Measurements from ENCODE around the gene HRK.

The HRK gene

DNA sequence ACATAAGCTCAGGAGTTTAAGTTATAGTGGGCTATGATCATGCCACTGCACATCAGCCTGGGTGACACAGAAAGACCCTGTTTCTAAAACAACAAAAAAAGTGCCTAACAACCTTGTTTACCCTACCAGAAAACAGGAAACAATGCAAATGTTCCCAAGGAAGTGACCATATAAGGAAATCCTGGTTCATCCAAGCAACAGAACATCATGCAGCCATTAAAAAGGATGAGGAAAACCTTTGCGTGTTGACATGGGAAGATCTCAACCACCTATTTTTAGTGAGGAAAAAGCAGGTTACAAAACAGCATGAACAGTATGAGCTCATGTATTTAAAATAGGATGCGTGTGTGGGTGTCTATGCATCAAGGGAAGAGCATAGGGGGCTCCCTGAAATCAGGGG, 13.7 kb downstream of the HRK start:
- DNase-seq (ENCODE audit: low spot score), result no peak

- peak; percentile 72 for DNase-seq (ENCODE audit: low spot score)
Observed at GRCh38 chr12:116864371-116865160, 16.7 kb downstream of the HRK start.

DNA sequence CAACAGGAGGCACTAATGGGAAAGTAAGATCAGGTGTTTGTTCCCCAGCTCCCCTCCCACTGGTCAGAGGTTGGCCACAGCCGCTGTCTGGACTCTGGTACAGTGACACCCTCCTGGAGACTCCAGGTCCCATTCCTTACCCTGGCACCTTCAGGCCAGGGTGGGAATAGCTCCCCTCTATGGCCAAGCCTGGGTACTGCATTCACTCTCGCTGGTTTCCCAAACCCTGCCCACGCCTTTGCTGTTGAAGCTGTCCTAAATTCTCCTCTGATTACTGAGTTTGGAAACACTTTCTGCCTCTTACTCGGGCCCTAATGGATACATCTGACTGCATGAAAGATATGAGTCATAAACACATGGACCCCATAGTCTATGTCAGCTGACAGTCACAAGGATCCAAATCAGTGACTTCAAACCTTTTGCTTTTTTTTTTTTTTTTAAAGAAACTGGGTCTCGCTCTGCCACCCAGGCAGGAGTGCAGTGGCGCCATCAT, 17.9 kb downstream of the HRK start:
- DNase-seq (ENCODE audit: low spot score), result peak; percentile 43

- no peak for DNase-seq (ENCODE audit: low spot score)
Observed at GRCh38 chr12:116862167-116862566, 19.1 kb downstream of the HRK start.

DNA sequence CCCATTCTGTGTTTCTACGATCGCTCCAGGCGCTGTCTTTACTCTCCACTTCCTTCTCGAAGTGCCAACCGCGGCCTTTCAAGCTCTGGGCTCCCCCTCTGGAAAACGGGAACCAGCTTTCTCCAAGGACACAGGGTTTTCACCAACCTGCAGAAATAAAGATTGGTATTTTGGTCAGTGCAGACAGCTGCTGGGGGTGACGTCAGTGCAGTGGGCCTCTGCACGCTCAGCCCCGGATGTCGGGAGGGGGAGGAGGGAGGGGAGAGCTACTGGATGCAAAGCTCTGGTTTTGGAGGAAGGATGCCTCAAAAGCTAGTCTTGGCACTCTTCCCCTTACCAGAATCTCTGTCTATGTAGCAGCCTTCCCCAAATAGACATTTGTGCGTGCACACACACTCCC, 19.9 kb downstream of the HRK start:
- peak; percentile 92 for DNase-seq (ENCODE audit: low spot score)

GRCh38 chr12:116860263-116860662, 21.0 kb downstream of the HRK start:
- DNase-seq (ENCODE audit: low spot score), result no peak

DNA sequence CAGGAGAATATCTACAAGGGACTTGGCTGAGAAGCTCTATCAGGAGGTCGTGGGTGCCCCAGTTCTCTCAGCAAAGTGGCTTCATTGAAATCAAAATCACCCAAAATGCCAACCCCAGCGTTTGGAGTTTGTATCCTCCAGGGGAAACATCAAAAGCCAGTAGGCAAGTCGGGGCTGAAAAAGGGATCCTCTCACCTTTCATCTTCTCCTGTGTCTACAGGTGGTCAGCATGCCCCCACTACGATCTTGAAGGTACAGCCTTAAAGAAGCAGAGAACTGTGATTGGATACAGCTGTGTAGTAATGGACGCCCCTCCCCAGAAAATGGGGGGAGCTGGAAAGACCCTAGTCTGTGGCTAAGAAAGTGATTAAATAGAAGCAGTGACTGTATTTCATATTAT, 22.2 kb downstream of the HRK start:
- no peak for DNase-seq (ENCODE audit: low spot score)

DNA sequence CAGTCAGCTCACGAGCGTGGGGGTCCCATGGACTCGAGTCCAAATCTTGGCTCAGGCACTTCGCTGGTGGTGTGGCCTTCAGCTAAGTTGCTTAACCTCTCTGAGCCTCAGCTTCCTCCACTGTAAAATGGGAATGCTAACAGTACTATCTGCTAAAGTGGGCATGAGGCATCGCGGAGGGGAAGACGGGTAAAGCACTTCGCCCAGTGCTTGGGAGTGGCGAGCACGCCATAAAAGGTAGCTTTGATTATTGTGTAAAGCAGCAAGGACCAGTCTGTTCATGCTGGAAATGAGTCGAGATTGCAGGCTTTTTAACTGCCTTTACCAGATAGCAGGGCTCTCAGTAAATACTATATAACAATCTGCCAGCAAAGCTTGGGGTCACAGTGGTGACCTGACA, 24.5 kb downstream of the HRK start:
- DNase-seq (ENCODE audit: low spot score), result no peak

DNA sequence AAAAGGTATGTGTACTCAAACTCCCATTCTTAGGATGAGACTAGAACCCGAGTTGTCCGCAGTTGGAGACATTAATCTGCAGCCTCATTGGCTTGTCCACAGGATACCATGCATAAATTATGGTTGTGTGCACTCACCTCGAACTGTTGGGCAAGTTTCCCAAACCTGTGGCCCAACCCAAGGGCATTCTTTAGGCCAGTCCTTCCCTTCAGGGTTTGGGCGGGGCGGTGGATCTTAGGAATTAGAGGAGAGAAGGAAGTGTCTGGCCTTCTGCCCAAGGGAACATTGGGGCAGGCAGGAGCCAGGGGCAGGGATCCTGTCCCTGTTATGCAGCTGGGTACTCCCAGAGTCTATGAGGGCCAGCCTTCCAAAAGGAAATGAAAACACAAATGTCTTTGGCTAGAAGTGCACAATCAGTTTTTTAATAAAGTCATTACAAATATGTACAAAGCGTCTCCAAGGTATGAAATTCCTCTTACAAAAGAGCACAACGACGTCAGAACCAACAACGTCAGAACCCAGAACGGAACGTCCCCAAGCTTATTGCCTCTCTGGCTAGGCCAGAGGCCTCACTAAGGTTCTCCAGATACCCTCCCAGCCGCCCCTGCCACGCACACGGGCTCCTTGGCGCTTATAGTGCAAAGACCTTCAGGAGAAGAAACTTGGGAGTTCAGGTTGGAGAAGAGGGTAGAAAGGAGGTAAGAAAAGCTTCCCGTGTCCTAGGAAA, 25.3 kb downstream of the HRK start:
- no peak for DNase-seq (ENCODE audit: low spot score)

DNA sequence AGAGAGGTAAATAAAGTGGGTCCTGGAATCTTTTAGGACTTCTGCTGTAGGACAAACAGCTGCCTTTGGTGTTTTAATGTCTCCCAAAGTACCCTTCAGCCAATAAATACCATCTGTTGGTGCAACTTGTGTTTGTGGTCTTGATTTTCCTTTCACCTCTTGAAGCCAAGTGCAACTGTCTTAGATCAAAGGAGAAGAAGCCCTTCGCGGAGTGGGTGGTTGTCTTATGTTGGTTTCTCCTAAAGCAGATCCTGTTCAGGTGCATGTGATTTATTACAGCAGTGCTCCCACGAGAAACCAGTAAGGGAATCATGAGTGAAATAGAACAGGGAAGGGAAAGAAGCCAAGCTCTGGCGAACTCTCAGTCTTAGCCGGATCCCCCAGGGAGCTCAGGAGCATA, 27.7 kb downstream of the HRK start:
- DNase-seq (ENCODE audit: low spot score), result no peak

GRCh38 chr12:116852303-116852702, 28.9 kb downstream of the HRK start:
- no peak for DNase-seq (ENCODE audit: low spot score)

GRCh38 chr12:116849216-116849615, 32.0 kb downstream of the HRK start:
- no peak for DNase-seq (ENCODE audit: low spot score)

GRCh38 chr12:116843085-116843484, 38.2 kb downstream of the HRK start:
- no peak for DNase-seq (ENCODE audit: low spot score)

DNA sequence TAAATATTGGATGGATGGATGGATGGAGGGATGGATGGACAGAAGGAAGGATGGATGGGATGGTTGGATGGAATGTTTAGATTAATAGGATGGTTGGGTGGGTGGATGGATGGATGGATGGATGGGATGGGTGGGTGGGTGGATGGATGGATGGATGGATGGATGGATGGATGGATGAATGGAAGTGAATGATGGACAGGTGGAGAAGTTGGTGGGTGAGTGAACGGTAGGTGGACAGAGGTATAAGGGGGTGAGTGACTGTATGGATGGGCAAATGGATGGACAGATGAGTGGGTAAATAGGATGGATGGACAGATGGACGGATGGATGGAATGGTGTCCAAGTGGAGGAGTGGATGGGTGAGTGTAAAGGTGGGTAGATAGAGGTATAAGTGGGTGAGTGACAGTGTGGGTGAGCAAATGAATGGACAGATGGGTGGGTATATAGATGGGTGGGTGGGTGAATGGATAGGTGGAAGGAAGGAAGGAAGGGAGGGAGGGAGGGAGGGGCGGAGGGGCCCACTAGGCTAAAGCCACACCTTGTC, 41.9 kb downstream of the HRK start:
- DNase-seq (ENCODE audit: low spot score), result no peak

GRCh38 chr12:116838365-116838764, 42.9 kb downstream of the HRK start:
- DNase-seq (ENCODE audit: low spot score), result no peak

- no peak for DNase-seq (ENCODE audit: low spot score)
Observed at GRCh38 chr12:116837097-116837496, 44.1 kb downstream of the HRK start.

GRCh38 chr12:116835484-116835883, 45.8 kb downstream of the HRK start:
- DNase-seq (ENCODE audit: low spot score), result no peak

GRCh38 chr12:116833474-116833873, 47.8 kb downstream of the HRK start:
- DNase-seq (ENCODE audit: low spot score), result no peak

- DNase-seq (ENCODE audit: low spot score), result no peak
Observed at GRCh38 chr12:116832353-116832752, 48.9 kb downstream of the HRK start.

- DNase-seq (ENCODE audit: low spot score), result no peak
Observed at GRCh38 chr12:116827432-116827831, 53.8 kb downstream of the HRK start.

GRCh38 chr12:116821291-116821690, 60.0 kb downstream of the HRK start:
- no peak for DNase-seq (ENCODE audit: low spot score)

- DNase-seq (ENCODE audit: low spot score), result no peak
Observed at GRCh38 chr12:116820064-116820656, 61.1 kb downstream of the HRK start.

All from AG20443 (cell line).